MM.1S (cell line): ENCODE results near the gene IGF2BP3.

Source experiments
- EZH2 ChIP-seq: fragments of 300-600 bp; sonication (generic); optimal IDR thresholded peaks from 2 replicates; pipeline ENCODE3; 2017; ENCODE audit warnings: low read depth, mild to moderate bottlenecking, antibody characterized with exemption, low read length, mixed read lengths
- TF ChIP-seq, protein P1 (sequence below): fragments of 300-600 bp; sonication (generic); IDR thresholded peaks from 2 replicates; pipeline ENCODE4 v1.5.1; 2016; ENCODE audit warnings: antibody characterized with exemption, low read length, mixed read lengths

DNA sequence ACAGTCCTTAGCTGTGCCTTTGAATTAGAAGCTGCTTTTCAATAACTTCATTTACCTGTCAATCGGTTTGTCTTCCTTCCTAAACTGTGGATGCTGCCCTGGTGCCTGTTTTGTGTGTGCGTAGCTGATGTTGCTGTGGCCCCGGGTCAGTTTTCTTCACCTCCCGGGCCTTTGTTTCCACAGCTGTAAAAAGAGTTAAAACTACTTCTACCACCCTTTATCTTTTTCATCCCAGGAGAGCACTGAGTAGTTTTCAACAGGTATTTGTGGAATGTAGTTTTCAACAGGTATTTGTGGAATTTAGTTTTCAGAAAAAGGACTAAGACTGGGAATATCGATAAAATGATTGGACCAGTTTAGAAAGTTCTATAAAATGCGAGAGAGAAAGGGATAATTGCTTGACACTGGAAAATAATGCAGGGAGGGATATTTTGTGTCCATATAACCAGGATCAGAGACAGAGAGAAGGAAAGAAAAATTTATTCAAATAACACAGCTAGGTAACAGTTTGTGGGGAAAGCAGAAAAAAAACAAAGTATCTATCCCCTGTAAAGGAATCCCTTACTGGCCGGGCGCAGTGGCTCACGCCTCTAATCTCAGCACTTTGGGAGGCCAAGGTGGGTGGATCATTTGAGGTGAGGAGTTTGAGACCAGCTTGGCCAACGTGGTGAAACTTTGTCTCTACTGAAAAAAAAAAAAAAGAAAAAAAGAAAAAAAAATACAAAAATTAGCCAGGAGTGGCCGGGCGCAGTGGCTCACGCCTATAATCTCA lies 15.9 kb upstream of the IGF2BP3 start:
- TF ChIP-seq, protein P1, sequence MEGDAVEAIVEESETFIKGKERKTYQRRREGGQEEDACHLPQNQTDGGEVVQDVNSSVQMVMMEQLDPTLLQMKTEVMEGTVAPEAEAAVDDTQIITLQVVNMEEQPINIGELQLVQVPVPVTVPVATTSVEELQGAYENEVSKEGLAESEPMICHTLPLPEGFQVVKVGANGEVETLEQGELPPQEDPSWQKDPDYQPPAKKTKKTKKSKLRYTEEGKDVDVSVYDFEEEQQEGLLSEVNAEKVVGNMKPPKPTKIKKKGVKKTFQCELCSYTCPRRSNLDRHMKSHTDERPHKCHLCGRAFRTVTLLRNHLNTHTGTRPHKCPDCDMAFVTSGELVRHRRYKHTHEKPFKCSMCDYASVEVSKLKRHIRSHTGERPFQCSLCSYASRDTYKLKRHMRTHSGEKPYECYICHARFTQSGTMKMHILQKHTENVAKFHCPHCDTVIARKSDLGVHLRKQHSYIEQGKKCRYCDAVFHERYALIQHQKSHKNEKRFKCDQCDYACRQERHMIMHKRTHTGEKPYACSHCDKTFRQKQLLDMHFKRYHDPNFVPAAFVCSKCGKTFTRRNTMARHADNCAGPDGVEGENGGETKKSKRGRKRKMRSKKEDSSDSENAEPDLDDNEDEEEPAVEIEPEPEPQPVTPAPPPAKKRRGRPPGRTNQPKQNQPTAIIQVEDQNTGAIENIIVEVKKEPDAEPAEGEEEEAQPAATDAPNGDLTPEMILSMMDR: no peak
- TF ChIP-seq EZH2: no peak
